Epithelial cell of proximal tubule (primary cell): ENCODE results near the gene TENT4B. TPM values are rescaled to one million over a fixed set of nuclear protein-coding genes. Genes with fewer than 3 reads are reported as not detected.

Experiments
- DNase-seq: peaks from one replicate; pipeline ENCODE4 v3.0.0-alpha.2; 2011; ENCODE audit warnings: low read depth
- H3K4me3 ChIP-seq: 2 replicates; pipeline ENCODE4 v1.5.1; 2011; ENCODE audit warnings: low read depth, mild to moderate bottlenecking, low read length
- total RNA-seq: library from RNA; depleted of rRNA; stranded (reverse); fragments of >200 nt; gene quantifications from 2 replicates; pipeline ENCODE4 v1.2.3, GENCODE V29; 2015
- TF ChIP-seq, protein P1 (sequence below): conservative IDR thresholded peaks from 2 replicates; pipeline ENCODE4 v1.5.1; 2012; ENCODE audit warnings: low read depth, mild to moderate bottlenecking, low read length

TENT4B gene
- total RNA-seq, 1 donor from 2014 or later = 9.4 TPM

DNA sequence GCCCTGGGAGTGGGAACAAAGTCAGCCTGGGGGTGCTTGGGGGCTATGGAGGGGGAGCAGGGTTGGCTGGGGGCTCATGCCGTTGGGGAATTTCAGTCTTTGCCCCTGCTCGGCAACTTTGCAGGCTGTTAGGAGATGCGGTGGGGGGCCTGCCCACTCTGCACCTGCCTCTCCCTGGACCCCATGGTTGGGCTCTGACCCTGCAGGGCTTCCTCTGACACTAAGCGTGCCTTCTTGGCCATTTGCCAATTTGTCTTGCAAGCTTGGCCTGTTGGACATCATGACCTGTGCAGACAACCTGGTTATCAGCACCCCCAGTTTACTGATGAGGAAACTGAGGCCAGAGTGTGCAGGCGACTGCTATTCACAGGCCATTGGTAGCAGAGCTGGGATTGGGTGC, 127.8 kb downstream of the TENT4B start:
- TF ChIP-seq, protein P1, sequence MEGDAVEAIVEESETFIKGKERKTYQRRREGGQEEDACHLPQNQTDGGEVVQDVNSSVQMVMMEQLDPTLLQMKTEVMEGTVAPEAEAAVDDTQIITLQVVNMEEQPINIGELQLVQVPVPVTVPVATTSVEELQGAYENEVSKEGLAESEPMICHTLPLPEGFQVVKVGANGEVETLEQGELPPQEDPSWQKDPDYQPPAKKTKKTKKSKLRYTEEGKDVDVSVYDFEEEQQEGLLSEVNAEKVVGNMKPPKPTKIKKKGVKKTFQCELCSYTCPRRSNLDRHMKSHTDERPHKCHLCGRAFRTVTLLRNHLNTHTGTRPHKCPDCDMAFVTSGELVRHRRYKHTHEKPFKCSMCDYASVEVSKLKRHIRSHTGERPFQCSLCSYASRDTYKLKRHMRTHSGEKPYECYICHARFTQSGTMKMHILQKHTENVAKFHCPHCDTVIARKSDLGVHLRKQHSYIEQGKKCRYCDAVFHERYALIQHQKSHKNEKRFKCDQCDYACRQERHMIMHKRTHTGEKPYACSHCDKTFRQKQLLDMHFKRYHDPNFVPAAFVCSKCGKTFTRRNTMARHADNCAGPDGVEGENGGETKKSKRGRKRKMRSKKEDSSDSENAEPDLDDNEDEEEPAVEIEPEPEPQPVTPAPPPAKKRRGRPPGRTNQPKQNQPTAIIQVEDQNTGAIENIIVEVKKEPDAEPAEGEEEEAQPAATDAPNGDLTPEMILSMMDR = no peak
- H3K4me3 ChIP-seq = no peak overlapping the region
- no peak for DNase-seq

Other genes starting within 250 kb of the TENT4B start
- gene CNEP1R1, start 128.1 kb upstream of the TENT4B start, total RNA-seq = 13.1 and 20.3 TPM in 2 replicates
- gene HEATR3, start 87.3 kb upstream of the TENT4B start, total RNA-seq = 18.3 and 25.8 TPM in 2 replicates
- gene ADCY7, start 113.2 kb downstream of the TENT4B start, total RNA-seq = 17.0 and 33.4 TPM in 2 replicates
- 54.3 and 61.1 TPM in 2 replicates for gene BRD7, start 215.7 kb downstream of the TENT4B start, total RNA-seq